Endothelial cell of hepatic sinusoid (primary cell): ENCODE results near the gene CCDC12.

Experiments used
- in situ Hi-C: cut with HindIII; loops from 2 replicates; pipeline ENCODE4 v1.10.0; 2017; ENCODE audit warnings: low sequenced_read_pairs

CCDC12 gene

DNA sequence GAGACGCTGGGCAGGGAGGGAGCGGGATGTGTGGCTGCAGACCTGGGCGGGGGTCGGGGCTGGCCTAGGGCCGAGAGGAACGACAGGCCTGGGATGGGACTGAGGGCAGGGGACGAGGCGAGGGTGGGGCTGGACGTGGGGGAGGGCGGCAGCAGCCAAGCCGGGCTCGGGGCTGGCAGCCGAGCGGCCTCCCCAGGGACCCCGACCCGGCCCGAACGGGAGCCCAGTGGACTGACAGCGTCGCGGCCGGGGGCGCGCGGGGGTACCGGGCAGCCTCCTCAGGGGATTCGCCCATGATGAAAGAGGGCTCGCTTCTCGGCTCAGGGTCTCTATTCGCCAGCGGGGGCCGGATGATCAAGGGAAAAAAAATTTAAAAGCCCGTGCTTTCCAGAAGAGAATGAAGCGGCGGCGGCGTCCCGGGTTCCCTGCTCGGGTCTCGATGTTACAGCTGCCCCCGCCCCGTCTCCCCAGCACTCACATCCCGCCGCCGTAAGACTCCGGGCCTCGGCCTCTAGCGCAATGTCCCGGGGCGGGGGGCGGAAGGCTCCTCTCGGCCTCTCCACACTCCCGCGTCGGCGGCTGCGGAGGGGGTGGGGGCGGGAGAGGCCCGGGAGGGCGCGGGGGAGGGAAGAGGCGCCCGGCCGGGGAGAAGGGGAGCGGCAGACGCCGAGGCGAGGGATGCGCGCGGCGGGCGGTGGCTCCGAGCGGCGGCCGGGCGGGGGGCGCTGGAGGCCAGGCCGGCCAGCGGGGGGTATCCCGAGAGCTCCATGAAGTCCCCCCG, 94.8 kb downstream of the CCDC12 start:
- in situ Hi-C loops, result no loop called here

DNA sequence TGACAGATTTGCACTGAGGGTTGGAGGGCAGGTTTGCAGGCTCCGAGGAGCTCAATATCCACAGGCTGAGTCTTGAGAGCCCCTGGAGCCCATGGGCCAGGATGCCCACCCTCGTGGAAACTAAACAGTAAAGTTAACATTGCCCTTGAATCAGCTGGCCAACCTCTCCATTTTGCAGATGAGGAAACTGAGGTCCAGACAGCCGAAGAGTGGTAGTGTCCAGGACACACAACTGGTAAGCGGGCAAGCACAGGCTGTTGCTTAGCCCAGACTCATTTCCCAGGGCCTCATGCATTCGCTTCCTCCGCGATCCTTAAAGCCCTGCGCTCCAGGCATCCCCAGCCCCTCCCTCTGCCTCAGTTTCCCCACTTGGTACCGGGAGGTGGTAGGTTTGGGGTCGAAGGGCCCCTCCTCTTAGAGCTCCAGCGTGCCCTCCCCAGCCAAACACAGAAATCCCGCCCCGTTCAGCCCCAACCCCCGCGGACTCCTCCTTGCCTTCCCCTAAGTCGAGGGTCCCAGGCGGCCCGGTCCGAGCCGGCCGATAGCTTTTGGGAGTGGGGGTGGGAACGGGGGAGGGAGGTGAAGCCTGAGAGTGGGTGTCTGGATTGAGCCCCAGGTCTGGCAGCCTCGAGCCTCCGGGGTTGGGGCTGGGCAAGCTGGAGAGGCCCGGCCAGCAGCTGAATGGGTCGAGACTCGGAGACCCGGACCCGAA, 95.5 kb downstream of the CCDC12 start:
- in situ Hi-C loops, result no loop called here

DNA sequence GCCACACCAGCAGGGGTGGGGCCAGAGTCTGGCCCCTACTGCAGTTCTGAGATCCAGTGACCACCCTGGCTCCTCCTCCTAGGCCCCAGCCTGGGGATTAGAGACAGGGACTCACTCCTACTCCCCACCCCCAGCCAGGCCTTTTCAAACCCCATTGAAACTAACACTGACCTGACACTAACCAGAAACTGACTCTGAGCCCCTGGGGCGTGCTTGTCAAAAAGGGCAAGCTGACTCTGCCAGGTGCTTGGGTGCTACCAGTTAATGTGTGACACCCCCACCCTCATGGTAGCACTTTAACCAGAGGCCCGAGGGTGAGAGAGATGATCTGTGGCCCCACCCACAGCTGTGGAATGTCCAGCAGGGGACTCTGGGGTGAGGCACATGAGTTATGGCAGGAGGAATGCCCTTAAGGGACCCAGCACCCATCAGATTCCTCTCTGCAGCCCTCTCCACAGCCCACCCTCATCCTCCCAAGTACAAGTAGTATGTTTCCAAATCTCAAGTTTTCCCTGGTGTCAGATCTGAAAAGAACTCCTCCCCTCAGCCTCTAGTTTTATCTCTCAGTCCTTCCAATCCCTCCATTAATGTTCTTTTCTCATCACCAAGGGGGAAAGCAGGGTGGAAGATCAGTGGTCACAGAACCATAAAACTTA, 97.6 kb downstream of the CCDC12 start:
- in situ Hi-C loops, result no loop called here

DNA sequence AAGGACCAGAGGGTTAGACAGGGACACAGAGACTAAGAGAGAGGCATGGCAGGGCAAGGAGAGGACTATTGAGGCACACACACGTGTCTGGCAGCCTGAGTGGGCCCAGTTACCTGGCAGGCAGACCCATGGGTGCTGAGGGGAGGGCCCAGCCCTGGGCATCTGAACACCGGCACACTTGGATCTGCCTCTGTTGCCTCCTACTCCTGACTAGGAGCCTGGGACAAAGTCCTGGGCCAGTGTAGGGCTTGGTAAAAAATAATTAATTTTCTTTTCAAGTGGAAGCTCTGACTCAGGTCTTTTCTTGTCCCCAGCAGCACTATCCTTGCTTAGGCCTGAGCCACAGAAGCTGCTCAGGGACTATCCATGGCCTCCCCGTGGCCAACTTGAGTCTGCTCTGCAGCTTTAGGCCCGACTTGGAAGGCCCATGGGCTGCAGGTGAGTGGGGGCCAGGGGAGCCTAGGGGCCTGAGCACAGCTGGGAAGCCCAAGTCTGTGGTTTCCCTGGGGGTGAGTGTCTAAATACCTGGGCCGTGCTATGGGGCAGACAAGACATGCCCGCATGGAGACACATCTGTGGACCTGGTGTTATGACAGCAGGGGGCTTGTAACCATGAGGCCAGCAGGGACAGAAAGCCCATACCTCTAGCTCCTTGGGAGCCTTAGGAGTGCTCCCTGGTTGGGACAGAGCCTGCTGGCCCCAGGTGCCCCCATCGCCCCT, 99.0 kb downstream of the CCDC12 start, which contains the start of gene PTH1R:
Gene PTH1R (plus strand): TSS at position 316 of the 720 bp plus-strand sequence. CDS start 5,839 bp downstream, outside the sequence.
- in situ Hi-C loops, result no loop called here

DNA sequence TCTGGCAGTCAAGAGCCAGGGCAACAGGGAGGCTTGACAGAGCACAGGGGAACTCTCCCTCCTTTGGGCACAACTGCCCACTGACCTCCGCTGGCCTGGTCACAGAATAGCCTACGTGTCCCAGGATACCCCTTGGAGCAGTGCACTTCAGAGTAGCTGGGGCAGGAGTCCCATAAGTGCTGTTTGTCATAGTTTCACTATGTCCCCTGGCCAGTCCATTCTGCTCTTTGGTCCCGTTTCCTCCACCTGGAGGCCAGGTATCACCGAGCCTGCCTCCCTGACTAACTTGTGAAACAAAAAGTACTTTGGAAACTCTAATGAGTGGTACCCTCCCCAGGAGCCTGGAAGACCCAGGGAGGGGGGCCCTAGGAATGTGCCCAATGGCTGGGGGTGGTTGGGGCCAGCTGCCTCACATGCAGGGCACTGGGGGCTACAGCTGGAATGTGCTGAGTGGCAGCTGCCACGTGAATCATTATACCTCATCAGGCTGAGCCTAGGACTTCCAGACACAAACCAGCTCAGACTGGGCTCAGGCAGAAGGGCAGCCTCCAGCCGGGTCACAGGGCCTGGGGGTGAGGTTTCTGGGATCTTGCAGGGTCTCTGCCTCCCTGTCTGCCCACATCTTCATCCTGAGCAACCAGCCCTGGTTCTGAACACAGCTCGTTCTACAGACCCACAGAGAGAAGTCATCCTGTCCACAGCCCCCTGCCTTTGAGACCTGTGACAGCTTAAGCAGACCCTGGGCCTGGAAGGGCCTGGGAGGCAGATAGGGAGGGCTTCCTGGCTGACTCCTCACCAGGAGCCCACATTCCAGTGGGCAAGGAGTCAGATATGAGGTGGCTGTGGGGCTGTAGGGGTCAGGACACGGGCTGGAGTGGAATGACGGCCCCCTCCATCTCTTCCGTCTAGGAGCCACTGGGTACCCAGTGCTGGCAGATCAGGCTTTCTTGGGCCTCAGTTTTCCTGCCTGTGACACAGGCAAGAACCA, 99.9 kb downstream of the CCDC12 start:
- in situ Hi-C loops, result no loop called here

DNA sequence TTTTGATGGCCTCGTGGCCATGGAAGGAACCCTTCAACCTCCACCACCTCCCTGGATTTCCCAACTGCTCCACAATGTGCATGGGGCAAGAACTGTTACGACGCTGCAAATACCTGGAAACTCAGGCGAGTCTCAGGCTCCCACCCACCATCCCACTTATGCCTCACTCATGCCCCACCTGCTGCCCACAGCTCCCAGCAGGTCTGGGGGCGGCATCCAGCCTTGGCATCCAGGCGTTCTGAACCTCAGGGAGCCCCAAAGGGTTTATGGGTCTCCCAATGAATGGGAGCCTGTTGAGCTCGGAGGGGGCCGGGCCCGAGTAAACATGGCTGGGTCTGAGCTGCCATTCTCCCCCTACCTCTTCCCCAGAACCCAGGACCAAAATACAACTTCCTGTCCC, 101.0 kb downstream of the CCDC12 start:
- in situ Hi-C loops, result no loop called here

DNA sequence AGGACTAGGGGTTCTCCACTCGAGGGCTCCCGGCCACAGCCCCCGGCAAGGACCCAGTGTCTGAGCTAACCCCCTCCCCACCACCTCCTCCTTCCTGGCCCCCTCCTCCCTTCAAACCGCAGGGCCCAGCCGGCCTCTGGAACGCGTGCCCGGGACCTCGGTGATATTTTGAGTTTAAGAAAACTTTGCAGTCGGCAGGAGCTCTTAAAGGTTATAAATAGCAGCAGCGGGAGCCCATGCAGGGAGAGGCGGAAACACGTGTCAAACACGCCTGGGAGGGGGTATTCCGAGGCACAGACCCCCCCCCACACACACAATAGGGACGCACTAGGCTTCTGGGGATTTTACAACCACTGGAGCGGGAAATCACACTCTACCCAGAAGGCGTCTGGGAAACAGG, 102.1 kb downstream of the CCDC12 start:
- in situ Hi-C loops, result no loop called here

DNA sequence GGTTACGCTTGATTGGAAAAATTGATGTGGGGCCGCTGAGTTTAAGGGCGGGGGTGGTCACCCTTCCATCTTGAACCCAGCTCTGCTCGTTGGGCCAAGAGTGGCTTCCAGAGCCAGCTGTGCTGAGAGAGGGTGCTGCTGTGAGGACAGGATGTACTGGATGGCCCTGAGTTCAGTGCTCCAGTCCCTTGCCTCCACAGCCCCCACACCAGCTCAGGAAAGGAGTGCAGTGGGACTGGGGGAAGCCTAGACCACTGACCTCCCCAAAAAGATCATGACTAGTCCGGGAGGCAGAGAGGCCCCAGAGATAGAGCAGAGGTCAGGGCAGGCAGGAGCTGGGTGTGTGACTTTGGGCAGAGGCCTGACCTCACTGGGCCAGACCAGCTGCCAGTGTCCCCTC, 103.0 kb downstream of the CCDC12 start:
- in situ Hi-C loops, result no loop called here
